Measurements from ENCODE around the gene ADAMTS10.

DNA sequence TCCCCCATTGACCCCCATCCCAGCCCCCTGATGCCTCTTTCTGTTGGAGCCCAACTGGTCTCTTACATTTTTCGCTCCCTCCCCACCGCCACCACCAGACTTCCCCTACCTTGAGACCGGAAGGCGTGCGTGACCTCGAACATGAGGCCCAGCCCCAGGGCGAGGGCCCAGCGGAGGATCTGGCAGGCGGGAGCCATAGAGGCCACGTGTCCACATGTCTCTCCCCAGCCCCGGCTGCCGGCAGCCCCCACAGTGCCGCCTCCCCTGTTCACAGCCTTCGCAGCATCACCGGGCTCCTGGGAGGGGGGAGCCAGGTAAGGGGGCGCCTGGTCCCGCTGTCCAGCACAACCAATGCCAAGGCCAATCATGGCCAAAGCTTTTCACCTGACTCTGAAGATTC, 5.0 kb downstream of the ADAMTS10 start:
- TF ChIP-seq, protein P1, sequence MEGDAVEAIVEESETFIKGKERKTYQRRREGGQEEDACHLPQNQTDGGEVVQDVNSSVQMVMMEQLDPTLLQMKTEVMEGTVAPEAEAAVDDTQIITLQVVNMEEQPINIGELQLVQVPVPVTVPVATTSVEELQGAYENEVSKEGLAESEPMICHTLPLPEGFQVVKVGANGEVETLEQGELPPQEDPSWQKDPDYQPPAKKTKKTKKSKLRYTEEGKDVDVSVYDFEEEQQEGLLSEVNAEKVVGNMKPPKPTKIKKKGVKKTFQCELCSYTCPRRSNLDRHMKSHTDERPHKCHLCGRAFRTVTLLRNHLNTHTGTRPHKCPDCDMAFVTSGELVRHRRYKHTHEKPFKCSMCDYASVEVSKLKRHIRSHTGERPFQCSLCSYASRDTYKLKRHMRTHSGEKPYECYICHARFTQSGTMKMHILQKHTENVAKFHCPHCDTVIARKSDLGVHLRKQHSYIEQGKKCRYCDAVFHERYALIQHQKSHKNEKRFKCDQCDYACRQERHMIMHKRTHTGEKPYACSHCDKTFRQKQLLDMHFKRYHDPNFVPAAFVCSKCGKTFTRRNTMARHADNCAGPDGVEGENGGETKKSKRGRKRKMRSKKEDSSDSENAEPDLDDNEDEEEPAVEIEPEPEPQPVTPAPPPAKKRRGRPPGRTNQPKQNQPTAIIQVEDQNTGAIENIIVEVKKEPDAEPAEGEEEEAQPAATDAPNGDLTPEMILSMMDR (IDR thresholded peaks at IDR 0.05 in 8 of 11, conservative IDR thresholded peaks at IDR 0.05 in 3 of 11): no peak
- TF ChIP-seq POLR2A (IDR thresholded peaks at IDR 0.05) (no peak), POLR2AphosphoS5 (IDR thresholded peaks at IDR 0.05) (no peak)

Data from spleen (tissue), 7 donors.